ENCODE data around the gene ODAD4. TPM values are rescaled to one million over a fixed set of nuclear protein-coding genes. Genes with fewer than 3 reads are reported as not detected.
A peak's percentile ranks its signal among the peaks of the same experiment; 100 is the strongest.
"Not testable (repeated sequence)": the region's sequence is repeated elsewhere in the genome, so short reads cannot be mapped to it uniquely, and the experiment has no call there.

Gene ODAD4
- total RNA-seq, 2 donors from 2014 or later, result 0.63 to 0.93 TPM

- H3K27ac Mint-ChIP-seq, result peak overlapping the region; percentile 85
- no peaks in the 10 kb centered on the region for H3K27me3 Mint-ChIP-seq
- peaks cover 7% of the 10 kb centered on the region for H3K4me1 Mint-ChIP-seq
- H3K36me3 Mint-ChIP-seq (ENCODE audit: low read depth), result peaks cover 22% of the 10 kb centered on the region
- peak overlapping the region; percentile 83 for H3K4me3 Mint-ChIP-seq
- H3K9me3 Mint-ChIP-seq, result no peaks in the 10 kb centered on the region
- peak; percentile 10 for ATAC-seq (replicated peaks)
Observed at GRCh38 chr17:41919165-41919817, 11.1 kb upstream of the ODAD4 start.

DNA sequence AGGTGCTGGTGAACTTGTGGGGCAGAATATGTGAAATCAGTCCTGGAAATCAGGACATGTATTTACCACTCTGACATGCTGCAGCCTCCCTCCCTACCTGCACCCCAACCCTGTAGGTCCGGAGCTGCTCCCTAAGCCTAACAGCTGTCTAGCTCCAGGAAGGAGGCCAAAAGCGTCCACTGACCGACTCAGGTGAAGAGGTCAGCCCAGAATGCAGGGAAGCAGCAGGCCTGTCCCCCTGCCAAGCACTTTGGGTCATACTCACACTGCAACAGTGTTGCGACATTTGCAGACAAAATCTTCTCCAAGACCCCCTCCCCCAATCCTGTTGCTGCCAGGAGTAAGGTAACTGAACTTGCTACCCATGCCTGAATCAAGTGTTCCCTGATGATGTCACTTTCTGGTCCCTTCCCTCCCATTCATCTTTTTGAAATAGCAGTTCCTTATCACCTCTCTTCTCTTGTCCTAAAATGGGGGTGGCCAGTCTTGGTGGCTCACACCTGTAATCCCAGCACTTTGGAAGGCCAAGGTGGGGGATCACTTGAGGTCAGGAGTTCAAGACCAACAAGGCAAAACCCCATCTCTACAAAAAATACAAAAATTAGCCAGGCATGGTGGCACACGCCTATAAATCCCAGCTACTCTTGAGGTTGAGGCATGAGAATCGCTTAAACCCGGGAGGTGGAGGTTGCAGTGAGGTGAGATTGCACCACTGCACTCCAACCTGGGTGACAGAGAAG lies 10.4 kb upstream of the ODAD4 start:
- H3K4me3 Mint-ChIP-seq, result peak overlapping the region; percentile 83

DNA sequence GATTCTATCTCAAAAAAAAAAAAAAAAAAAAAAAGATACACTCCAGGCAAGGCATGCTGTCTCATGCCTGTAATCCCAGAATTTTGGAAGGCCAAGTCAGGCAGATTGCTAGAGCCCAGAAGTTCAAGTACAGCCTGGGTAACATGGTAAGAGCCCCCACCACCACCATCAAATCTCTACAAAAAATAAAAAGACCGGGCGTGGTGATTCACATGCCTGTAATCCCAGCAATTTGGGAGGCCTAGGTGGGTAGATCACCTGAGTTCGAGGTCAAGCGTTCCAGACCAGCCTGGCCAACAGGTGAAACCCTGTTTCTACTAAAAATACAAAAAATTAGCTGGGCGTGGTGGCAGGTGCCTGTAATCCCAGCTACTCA lies 9.8 kb upstream of the ODAD4 start:
- no peak for ATAC-seq (replicated peaks)
- Mint-ChIP-seq H3K36me3 (ENCODE audit: low read depth) (peaks cover 16% of the 10 kb centered on the region), H3K4me3 (peak overlapping the region; percentile 83), H3K4me1 (peaks cover 6% of the 10 kb centered on the region), H3K27me3 (no peaks in the 10 kb centered on the region), H3K27ac (no peak overlapping the region), H3K9me3 (no peaks in the 10 kb centered on the region)

More for the DNA sequence above, 10.4 kb upstream of the ODAD4 start:
- Mint-ChIP-seq H3K4me1 (peaks cover 7% of the 10 kb centered on the region), H3K27ac (no peak overlapping the region), H3K27me3 (no peaks in the 10 kb centered on the region), H3K9me3 (no peaks in the 10 kb centered on the region), H3K36me3 (ENCODE audit: low read depth) (peaks cover 17% of the 10 kb centered on the region)
- no peak for ATAC-seq (replicated peaks)

DNA sequence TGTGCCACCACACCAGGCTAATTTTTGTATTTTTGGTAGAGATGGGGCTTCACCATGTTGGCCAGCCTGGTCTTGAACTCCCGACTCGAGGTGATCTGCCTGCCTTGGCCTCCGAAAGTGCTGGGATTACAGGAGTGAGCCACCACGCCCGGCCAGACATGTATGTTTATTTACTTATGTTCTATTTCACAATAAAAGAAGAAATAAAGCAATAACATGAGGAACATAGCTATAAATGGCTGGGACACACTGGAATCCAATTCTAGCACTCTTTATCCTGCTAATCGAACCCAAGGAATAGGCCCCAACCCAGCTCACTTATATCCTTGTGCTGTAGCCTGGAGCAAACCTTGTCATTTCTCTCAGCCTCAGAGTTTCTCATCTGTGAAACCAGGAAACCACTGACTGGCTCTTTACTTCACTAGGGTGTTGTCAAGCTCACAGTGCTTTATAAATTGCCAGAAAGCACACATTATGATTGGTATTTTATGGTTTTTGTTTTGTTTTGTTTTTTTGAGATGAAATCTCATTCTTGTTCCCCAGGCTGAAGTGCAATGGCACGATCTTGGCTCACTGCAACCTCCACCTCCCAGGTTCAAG lies 4.3 kb upstream of the ODAD4 start:
- Mint-ChIP-seq H3K9me3 (no peaks in the 10 kb centered on the region), H3K27ac (no peak overlapping the region)

GRCh38 chr17:41928693-41929251 lies 1.6 kb upstream of the ODAD4 start:
- H3K36me3 Mint-ChIP-seq (ENCODE audit: low read depth), result peaks cover 6% of the 10 kb centered on the region

More for the DNA sequence above, 4.3 kb upstream of the ODAD4 start:
- peaks cover 6% of the 10 kb centered on the region for H3K36me3 Mint-ChIP-seq (ENCODE audit: low read depth)
- no peak for ATAC-seq (replicated peaks)
- peaks cover 7% of the 10 kb centered on the region for H3K4me1 Mint-ChIP-seq
- no peaks in the 10 kb centered on the region for H3K27me3 Mint-ChIP-seq
- H3K4me3 Mint-ChIP-seq, result no peak overlapping the region

DNA sequence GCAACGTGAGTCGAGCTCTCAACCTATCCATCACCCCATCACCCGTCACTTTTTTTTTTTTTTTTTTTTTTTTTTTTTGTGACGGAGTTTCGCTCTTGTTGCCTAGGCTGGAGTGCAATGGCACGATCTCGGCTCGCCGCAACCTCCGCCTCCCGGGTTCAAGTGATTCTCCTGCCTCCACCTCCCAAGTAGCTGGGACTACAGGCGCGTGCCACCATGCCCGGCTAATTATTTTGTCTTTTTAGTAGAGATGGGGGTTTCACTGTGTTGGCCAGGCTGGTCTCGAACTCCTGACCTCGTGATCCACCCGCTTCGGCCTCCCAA lies 378 bp downstream of the ODAD4 start:
- peak overlapping the region; percentile 87 for H3K4me3 Mint-ChIP-seq
- H3K27me3 Mint-ChIP-seq; H3K36me3 Mint-ChIP-seq (ENCODE audit: low read depth); H3K9me3 Mint-ChIP-seq; H3K4me1 Mint-ChIP-seq: not testable (repeated sequence)
- peak overlapping the region; percentile 91 for H3K27ac Mint-ChIP-seq
- peak; percentile 50 for ATAC-seq (replicated peaks)

More at GRCh38 chr17:41928693-41929251, 1.6 kb upstream of the ODAD4 start:
- H3K9me3 Mint-ChIP-seq, result no peaks in the 10 kb centered on the region
- peak overlapping the region; percentile 91 for H3K27ac Mint-ChIP-seq
- no peaks in the 10 kb centered on the region for H3K27me3 Mint-ChIP-seq
- H3K4me1 Mint-ChIP-seq, result peaks cover 7% of the 10 kb centered on the region
- no peak for ATAC-seq (replicated peaks)
- peak overlapping the region; percentile 87 for H3K4me3 Mint-ChIP-seq

- H3K36me3 Mint-ChIP-seq (ENCODE audit: low read depth); H3K9me3 Mint-ChIP-seq; ATAC-seq (replicated peaks); H3K4me1 Mint-ChIP-seq; H3K27me3 Mint-ChIP-seq; H3K27ac Mint-ChIP-seq: not testable (repeated sequence)
- H3K4me3 Mint-ChIP-seq, result peak overlapping the region; percentile 87
Observed at GRCh38 chr17:41931715-41932114, 1.3 kb downstream of the ODAD4 start.

DNA sequence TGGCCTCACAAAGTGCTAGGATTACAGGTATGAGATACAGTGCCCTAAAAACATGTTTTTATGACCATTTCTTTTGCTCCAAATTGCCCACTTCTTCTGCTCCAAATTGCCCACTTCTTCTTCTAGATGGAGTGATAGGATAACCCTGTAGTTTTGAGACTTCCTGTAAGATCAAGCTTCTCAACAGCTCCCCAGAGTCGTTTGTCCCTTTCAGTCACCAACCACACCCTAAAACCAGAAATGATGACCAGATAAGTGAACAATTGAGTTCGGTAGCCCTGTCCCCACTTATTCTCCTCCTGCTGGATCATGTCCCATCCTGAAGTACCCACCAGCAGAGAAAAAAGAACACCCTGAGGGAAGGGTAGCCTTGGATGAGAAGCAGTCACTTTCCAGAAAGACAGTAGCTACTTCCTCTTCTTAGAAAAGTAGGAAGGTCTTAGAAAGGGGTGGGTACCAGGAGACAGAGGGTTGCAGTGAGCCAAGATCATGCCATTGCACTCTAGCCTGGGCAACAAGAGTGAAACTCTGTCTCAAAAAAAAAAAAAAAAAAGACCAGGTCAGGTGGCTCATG lies 2.5 kb downstream of the ODAD4 start:
- no peak overlapping the region for H3K4me3 Mint-ChIP-seq
- H3K9me3 Mint-ChIP-seq, result no peaks in the 10 kb centered on the region
- no peak for ATAC-seq (replicated peaks)
- peak overlapping the region; percentile 10 for H3K27ac Mint-ChIP-seq
- peaks cover 6% of the 10 kb centered on the region for H3K36me3 Mint-ChIP-seq (ENCODE audit: low read depth)
- H3K27me3 Mint-ChIP-seq, result no peaks in the 10 kb centered on the region
- peaks cover 7% of the 10 kb centered on the region for H3K4me1 Mint-ChIP-seq

- H3K4me3 Mint-ChIP-seq, result no peak overlapping the region
- H3K27me3 Mint-ChIP-seq, result peaks cover 5% of the 10 kb centered on the region
- ATAC-seq (replicated peaks), result no peak
- H3K4me1 Mint-ChIP-seq, result no peaks in the 10 kb centered on the region
- H3K36me3 Mint-ChIP-seq (ENCODE audit: low read depth), result peaks cover under 1% of the 10 kb centered on the region
- H3K9me3 Mint-ChIP-seq, result no peaks in the 10 kb centered on the region
- no peak overlapping the region for H3K27ac Mint-ChIP-seq
Observed at GRCh38 chr17:41935641-41936040, 5.2 kb downstream of the ODAD4 start.

- Mint-ChIP-seq H3K4me1 (no peaks in the 10 kb centered on the region), H3K27me3 (peaks cover 10% of the 10 kb centered on the region), H3K27ac (no peak overlapping the region), H3K4me3 (no peak overlapping the region), H3K9me3 (no peaks in the 10 kb centered on the region), H3K36me3 (ENCODE audit: low read depth) (no peaks in the 10 kb centered on the region)
- ATAC-seq (replicated peaks), result no peak
Observed at GRCh38 chr17:41937970-41938954, 7.8 kb downstream of the ODAD4 start.

GRCh38 chr17:41939044-41939692 lies 8.8 kb downstream of the ODAD4 start:
- H3K36me3 Mint-ChIP-seq (ENCODE audit: low read depth), result no peaks in the 10 kb centered on the region
- H3K27me3 Mint-ChIP-seq, result peaks cover 10% of the 10 kb centered on the region
- no peak for ATAC-seq (replicated peaks)
- H3K4me3 Mint-ChIP-seq, result no peak overlapping the region
- H3K27ac Mint-ChIP-seq, result no peak overlapping the region
- H3K4me1 Mint-ChIP-seq, result no peaks in the 10 kb centered on the region
- no peaks in the 10 kb centered on the region for H3K9me3 Mint-ChIP-seq

DNA sequence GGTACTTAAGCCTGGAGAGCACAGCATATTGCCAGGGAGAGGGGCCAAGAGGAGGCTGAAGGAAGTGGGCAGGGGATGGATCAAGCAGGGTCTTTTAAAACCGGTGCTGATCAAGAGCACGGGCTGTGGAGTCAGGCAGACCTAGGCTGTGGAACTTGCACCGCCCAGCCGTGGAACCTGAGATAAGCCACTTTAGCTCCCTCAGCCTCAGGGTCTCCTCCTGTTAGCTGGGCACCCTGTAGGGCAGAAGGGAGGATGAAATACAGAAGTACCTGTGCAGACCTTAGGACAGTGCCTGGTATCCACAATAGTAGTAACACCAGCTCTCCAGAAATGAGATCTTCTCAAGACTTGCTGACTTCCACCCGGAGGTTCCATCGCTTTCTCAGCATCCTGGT lies 9.3 kb downstream of the ODAD4 start:
- no peaks in the 10 kb centered on the region for H3K36me3 Mint-ChIP-seq (ENCODE audit: low read depth)
- no peaks in the 10 kb centered on the region for H3K4me1 Mint-ChIP-seq
- no peak overlapping the region for H3K27ac Mint-ChIP-seq
- no peak for ATAC-seq (replicated peaks)
- H3K9me3 Mint-ChIP-seq, result no peaks in the 10 kb centered on the region
- H3K4me3 Mint-ChIP-seq, result no peak overlapping the region
- H3K27me3 Mint-ChIP-seq, result peaks cover 10% of the 10 kb centered on the region

GRCh38 chr17:41941168-41941567 lies 10.8 kb downstream of the ODAD4 start:
- Mint-ChIP-seq H3K9me3 (no peaks in the 10 kb centered on the region), H3K4me1 (no peaks in the 10 kb centered on the region), H3K4me3 (no peak overlapping the region), H3K27ac (no peak overlapping the region), H3K36me3 (ENCODE audit: low read depth) (no peaks in the 10 kb centered on the region), H3K27me3 (peaks cover 10% of the 10 kb centered on the region)
- no peak for ATAC-seq (replicated peaks)
